HCT116 (cell line): ENCODE results near the gene HCAR3. TPM values are rescaled to one million over a fixed set of nuclear protein-coding genes. Genes with fewer than 3 reads are reported as not detected.

Experiments
- ATAC-seq: fragments of 200-7000 bp; cut with Tn5 transposase; 2 replicates; pipeline ENCODE4 v1.9.1; 2020; ENCODE audit warnings: mild to moderate bottlenecking, moderate library complexity
- BruUV-seq: library from RNA; stranded (reverse); fragments of 400-500 nt; replicated peaks from 2 replicates; lab custom pipeline; 2021; lab: Mats Ljungman, UMichigan
- CTCF ChIA-PET: fragments of 300-600 bp; sonication (Branson Sonifier 250); formaldehyde crosslinking; loops from one replicate; lab custom pipeline; 2021; ENCODE audit warnings: antibody characterized with exemption; lab: Charles Lee
- POLR2A ChIA-PET: fragments of 300-600, 350-600 bp; sonication (Branson Sonifier 250); formaldehyde crosslinking; loops from one replicate; lab custom pipeline; 2021; ENCODE audit warnings: antibody characterized with exemption; lab: Charles Lee
- RAD21 ChIA-PET, 2 experiments: fragments of 300-600 bp; sonication (Branson Sonifier 250); formaldehyde crosslinking; loops; one replicate each; lab custom pipeline; 2023; ENCODE audit warnings: low total read pairs in 2 of 2; ENCODE audit not compliant: uncharacterized antibody in 2 of 2, unreplicated experiment in 2 of 2, low non-redundant PET in 1 of 2; lab: Charles Lee
- DNase-seq: peaks from one replicate; pipeline ENCODE4 v3.0.0-alpha.2; 2010; ENCODE audit warnings: low read depth, low spot score
- H2AFZ ChIP-seq: fragments of 200-600 bp; shearing (Covaris generic), sonication (generic); 2 replicates; pipeline ENCODE4 v1.6.1; 2017; ENCODE audit warnings: low read depth, mixed run types, mixed read lengths, antibody characterized with exemption, low read length; ENCODE audit not compliant: poor library complexity, severe bottlenecking
- H3K27ac ChIP-seq: 2 replicates; pipeline ENCODE4 v1.5.1; 2012; ENCODE audit warnings: low read depth, low read length
- H3K27me3 ChIP-seq: fragments of 200-600 bp; sonication (generic); 2 replicates; pipeline ENCODE4 v1.6.1; 2016; ENCODE audit warnings: mixed run types, low read length, mixed read lengths; ENCODE audit not compliant: insufficient read depth
- H3K36me3 ChIP-seq, 2 experiments: fragments of 200-500 bp in 1 of 2; fragments of 200-600 bp in 1 of 2; sonication (Bioruptor generic) in 1 of 2; sonication (generic) in 1 of 2; 2 replicates each; pipeline versions ENCODE4 v1.5.1 to v1.6.1; 2014 to 2016; ENCODE audit warnings: low read length in 2 of 2, inconsistent platforms in 1 of 2, mixed read lengths in 1 of 2, mixed run types in 1 of 2; ENCODE audit not compliant: insufficient read depth in 2 of 2, control insufficient read depth in 1 of 2
- H3K4me1 ChIP-seq, 2 experiments: fragments of 200-600 bp in 1 of 2; sonication (generic) in 1 of 2; 2 replicates each; pipeline versions ENCODE4 v1.5.1 to v1.6.1; 2012 to 2017; ENCODE audit warnings: low read length in 2 of 2, inconsistent platforms in 1 of 2, mild to moderate bottlenecking in 1 of 2, mixed read lengths in 1 of 2, mixed run types in 1 of 2, moderate library complexity in 1 of 2; ENCODE audit not compliant: insufficient read depth in 2 of 2, control insufficient read depth in 1 of 2
- H3K4me2 ChIP-seq: fragments of 200-600 bp; sonication (generic); 2 replicates; pipeline ENCODE4 v1.6.1; 2017; ENCODE audit warnings: mixed run types, low read length, mixed read lengths
- H3K4me3 ChIP-seq, 2 experiments: fragments of 200-600 bp in 1 of 2; sonication (generic) in 1 of 2; replicated peaks in 1 of 2; 2 replicates each; pipeline ENCODE4 v1.5.1; 2011 to 2016; ENCODE audit warnings: low read length in 2 of 2, control low read depth in 1 of 2, low read depth in 1 of 2, mild to moderate bottlenecking in 1 of 2, mixed read lengths in 1 of 2, mixed run types in 1 of 2
- H3K79me2 ChIP-seq: fragments of 200-600 bp; sonication (generic); 2 replicates; pipeline ENCODE4 v1.6.1; 2017; ENCODE audit warnings: mild to moderate bottlenecking, mixed run types, low read length, moderate library complexity, mixed read lengths; ENCODE audit not compliant: insufficient read depth
- H3K9ac ChIP-seq: fragments of 200-600 bp; sonication (generic); 2 replicates; pipeline ENCODE4 v1.6.1; 2016; ENCODE audit warnings: low read length, mixed read lengths
- H3K9me2 ChIP-seq: fragments of 200-600 bp; sonication (generic), shearing (Covaris generic); 2 replicates; pipeline ENCODE4 v1.6.1; 2017; ENCODE audit warnings: mixed run types, mild to moderate bottlenecking, moderate library complexity; ENCODE audit not compliant: insufficient read depth
- H3K9me3 ChIP-seq, 2 experiments: fragments of 200-500 bp in 1 of 2; fragments of 200-600 bp in 1 of 2; sonication (Bioruptor generic) in 1 of 2; sonication (generic) in 1 of 2; 2 replicates each; pipeline ENCODE4 v1.6.1; 2014 to 2017; ENCODE audit warnings: low read length in 2 of 2, mixed read lengths in 2 of 2, inconsistent platforms in 1 of 2, low read depth in 1 of 2, mild to moderate bottlenecking in 1 of 2, mixed run types in 1 of 2, moderate library complexity in 1 of 2; ENCODE audit not compliant: control insufficient read depth in 1 of 2, insufficient read depth in 1 of 2
- H4K20me1 ChIP-seq: fragments of 200-600 bp; sonication (generic), shearing (Covaris generic); 2 replicates; pipeline ENCODE4 v1.6.1; 2017; ENCODE audit warnings: mixed run types, mild to moderate bottlenecking, moderate library complexity; ENCODE audit not compliant: insufficient read depth
- CBX3 ChIP-seq: IDR thresholded peaks from 2 replicates; pipeline ENCODE4 v1.6.1; 2012; ENCODE audit warnings: low read depth
- CEBPB ChIP-seq: IDR thresholded peaks from 2 replicates; pipeline ENCODE4 v1.6.1; 2012; ENCODE audit warnings: low read depth
- EGR1 ChIP-seq: IDR thresholded peaks from 2 replicates; pipeline ENCODE4 v1.6.1; 2012; ENCODE audit warnings: low read depth
- ELF1 ChIP-seq: IDR thresholded peaks from 2 replicates; pipeline ENCODE4 v1.6.1; 2012; ENCODE audit warnings: low read depth, borderline replicate concordance
- FOSL1 ChIP-seq: IDR thresholded peaks from 2 replicates; pipeline ENCODE4 v1.6.1; 2012; ENCODE audit warnings: low read depth
- MAX ChIP-seq: IDR thresholded peaks from 2 replicates; pipeline ENCODE4 v1.6.1; 2012
- POLR2AphosphoS5 ChIP-seq: IDR thresholded peaks from 2 replicates; pipeline ENCODE4 v1.6.1; 2011; ENCODE audit warnings: mild to moderate bottlenecking, low read depth, low read length, moderate library complexity
- RAD21 ChIP-seq: IDR thresholded peaks from 2 replicates; pipeline ENCODE4 v1.6.1; 2012; ENCODE audit warnings: low read depth, mild to moderate bottlenecking
- SP1 ChIP-seq: IDR thresholded peaks from 2 replicates; pipeline ENCODE4 v1.6.1; 2012; ENCODE audit warnings: low read depth
- YY1 ChIP-seq: IDR thresholded peaks from 2 replicates; pipeline ENCODE4 v1.6.1; 2011; ENCODE audit warnings: low read length, low read depth, moderate library complexity, mild to moderate bottlenecking; ENCODE audit not compliant: insufficient replicate concordance; ENCODE audit errors: extremely low read depth
- ZBTB33 ChIP-seq: IDR thresholded peaks from 2 replicates; pipeline ENCODE4 v1.6.1; 2011; ENCODE audit warnings: mild to moderate bottlenecking, low read length, moderate library complexity; ENCODE audit not compliant: insufficient replicate concordance; ENCODE audit errors: extremely low read depth
- ZFX ChIP-seq: fragments of 450-650 bp; IDR thresholded peaks from 2 replicates; pipeline ENCODE4 v1.6.1; 2017
- intact Hi-C: fragments of 100-400 bp; cut with micrococcal nuclease; formaldehyde crosslinking; loops from 2 replicates; pipeline ENCODE4 v1.10.0; 2022
- total RNA-seq: library from RNA; stranded (reverse); gene quantifications from one replicate; pipeline ENCODE4 v1.2.1, GENCODE V29; 2021; ENCODE audit not compliant: unreplicated experiment
- TF ChIP-seq, protein P1 (sequence below): IDR thresholded peaks from 2 replicates; pipeline ENCODE4 v1.6.1; 2012; ENCODE audit warnings: low read depth

HCAR3 gene
- total RNA-seq, 1 experiment from 2014 or later = not detected

- intact Hi-C loops = no loop called here
- CTCF ChIA-PET = no interaction called here
- Histone ChIP-seq H3K36me3 (no peaks in the 10 kb centered on the region), H3K27me3 (no peaks in the 10 kb centered on the region), H3K79me2 (no peaks in the 10 kb centered on the region), H3K9me3 (no peaks in the 10 kb centered on the region), H3K27ac (no peak overlapping the region), H4K20me1 (no peaks in the 10 kb centered on the region), H3K4me1 (peaks cover 15 to 19% of the 10 kb centered on the region in 2 experiments; a peak in 3 of 4 replicates), H2AFZ (no peak overlapping the region), H3K4me2 (no peak overlapping the region), H3K4me3 (no peak overlapping the region), H3K9me2 (no peaks in the 10 kb centered on the region), H3K9ac (no peak overlapping the region)
- BruUV-seq = no TSS peak
- RAD21 ChIA-PET = no interaction called here
- POLR2A ChIA-PET = no interaction called here
- TF ChIP-seq POLR2AphosphoS5 (no peak), SP1 (no peak), ZFX (no peak), YY1 (no peak), ZBTB33 (no peak)
- ATAC-seq = no peak
- DNase-seq = no peak
Observed at GRCh38 chr12:122729583-122730214, 13.1 kb upstream of the HCAR3 start.

DNA sequence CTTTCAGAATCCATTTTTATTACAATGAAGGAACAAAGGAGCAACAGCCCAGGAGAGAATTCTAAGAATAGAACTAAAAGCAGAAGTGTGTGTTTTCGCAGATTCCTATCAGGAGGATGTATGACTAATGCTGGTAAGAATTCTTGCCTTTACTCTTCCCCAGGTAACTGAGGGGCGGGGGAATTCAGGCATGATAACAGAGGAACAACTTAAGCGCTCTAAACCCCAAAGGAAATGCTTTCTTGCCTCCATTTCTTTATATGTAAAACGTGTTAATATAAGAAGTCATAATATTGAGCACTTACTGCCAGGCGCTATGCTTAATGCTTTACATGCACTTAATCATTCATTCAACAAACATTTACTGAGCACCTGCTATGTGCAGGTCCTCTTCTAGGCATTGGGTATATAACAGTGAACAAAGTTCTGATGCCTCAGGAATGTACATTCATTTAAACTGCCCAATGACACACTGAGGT, 9.5 kb upstream of the HCAR3 start:
- Histone ChIP-seq H3K9me2 (no peaks in the 10 kb centered on the region), H4K20me1 (no peaks in the 10 kb centered on the region), H2AFZ (peak overlapping the region; percentile 94), H3K4me1 (peaks cover 15 to 23% of the 10 kb centered on the region in 2 experiments; a peak in 3 of 4 replicates), H3K9ac (peak overlapping the region; percentile 44), H3K9me3 (no peaks in the 10 kb centered on the region), H3K36me3 (no peaks in the 10 kb centered on the region), H3K27ac (peak overlapping the region; percentile 65), H3K4me3 (peak overlapping the region in 1 of 2 experiments; percentile 44; a peak in 2 of 4 replicates), H3K4me2 (peak overlapping the region; percentile 80), H3K79me2 (no peaks in the 10 kb centered on the region), H3K27me3 (no peaks in the 10 kb centered on the region)
- ATAC-seq (peak; percentile 88), DNase-seq (peak; percentile 22)
- no TSS peak for BruUV-seq
- ChIA-PET POLR2A (interaction anchor here (0.7 kb wide), 1 partner anchor 199 kb away, joined by 3 read pairs; the partner anchor contains the start of genes KNTC1 and RSRC2), RAD21 (no interaction called here), CTCF (no interaction called here)
- intact Hi-C loops = no loop called here
- TF ChIP-seq, protein P1, sequence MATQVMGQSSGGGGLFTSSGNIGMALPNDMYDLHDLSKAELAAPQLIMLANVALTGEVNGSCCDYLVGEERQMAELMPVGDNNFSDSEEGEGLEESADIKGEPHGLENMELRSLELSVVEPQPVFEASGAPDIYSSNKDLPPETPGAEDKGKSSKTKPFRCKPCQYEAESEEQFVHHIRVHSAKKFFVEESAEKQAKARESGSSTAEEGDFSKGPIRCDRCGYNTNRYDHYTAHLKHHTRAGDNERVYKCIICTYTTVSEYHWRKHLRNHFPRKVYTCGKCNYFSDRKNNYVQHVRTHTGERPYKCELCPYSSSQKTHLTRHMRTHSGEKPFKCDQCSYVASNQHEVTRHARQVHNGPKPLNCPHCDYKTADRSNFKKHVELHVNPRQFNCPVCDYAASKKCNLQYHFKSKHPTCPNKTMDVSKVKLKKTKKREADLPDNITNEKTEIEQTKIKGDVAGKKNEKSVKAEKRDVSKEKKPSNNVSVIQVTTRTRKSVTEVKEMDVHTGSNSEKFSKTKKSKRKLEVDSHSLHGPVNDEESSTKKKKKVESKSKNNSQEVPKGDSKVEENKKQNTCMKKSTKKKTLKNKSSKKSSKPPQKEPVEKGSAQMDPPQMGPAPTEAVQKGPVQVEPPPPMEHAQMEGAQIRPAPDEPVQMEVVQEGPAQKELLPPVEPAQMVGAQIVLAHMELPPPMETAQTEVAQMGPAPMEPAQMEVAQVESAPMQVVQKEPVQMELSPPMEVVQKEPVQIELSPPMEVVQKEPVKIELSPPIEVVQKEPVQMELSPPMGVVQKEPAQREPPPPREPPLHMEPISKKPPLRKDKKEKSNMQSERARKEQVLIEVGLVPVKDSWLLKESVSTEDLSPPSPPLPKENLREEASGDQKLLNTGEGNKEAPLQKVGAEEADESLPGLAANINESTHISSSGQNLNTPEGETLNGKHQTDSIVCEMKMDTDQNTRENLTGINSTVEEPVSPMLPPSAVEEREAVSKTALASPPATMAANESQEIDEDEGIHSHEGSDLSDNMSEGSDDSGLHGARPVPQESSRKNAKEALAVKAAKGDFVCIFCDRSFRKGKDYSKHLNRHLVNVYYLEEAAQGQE = no peak
- TF ChIP-seq RAD21 (no peak), EGR1 (no peak), CBX3 (peak; percentile 43; the same call in 1 of the 2 replicates), MAX (no peak), CEBPB (no peak), FOSL1 (peak; percentile 79), POLR2AphosphoS5 (no peak), ZFX (no peak), ELF1 (no peak), YY1 (no peak)
